GM20000 (cell line): ENCODE results near the gene CCNB1.

Source experiments
- DNase-seq: peaks from one replicate; pipeline ENCODE4 v3.0.0; 2012; ENCODE audit warnings: low spot score
- TF ChIP-seq, protein P1 (sequence below): IDR thresholded peaks from 2 replicates; pipeline ENCODE4 v1.5.1; 2012; ENCODE audit warnings: mild to moderate bottlenecking, control low read depth; ENCODE audit errors: extremely low read depth, missing control alignments

The CCNB1 gene

DNA sequence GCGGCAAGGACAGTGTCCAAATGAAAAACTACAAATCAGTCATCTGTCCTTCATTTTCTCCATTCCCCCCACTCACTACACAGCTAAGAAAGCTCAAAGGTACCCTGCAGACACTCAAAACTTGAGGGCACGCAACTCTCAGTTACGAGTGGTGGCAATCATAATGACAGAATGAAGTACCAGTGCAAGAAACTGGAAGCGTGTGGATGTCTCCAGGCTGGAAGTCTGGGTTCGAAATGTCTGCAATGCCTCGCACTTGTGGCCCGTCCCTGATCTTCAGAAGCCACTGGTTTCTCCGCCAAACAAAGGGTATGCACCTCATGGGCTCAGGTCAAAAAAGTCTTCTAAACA, 21.8 kb downstream of the CCNB1 start:
- TF ChIP-seq, protein P1, sequence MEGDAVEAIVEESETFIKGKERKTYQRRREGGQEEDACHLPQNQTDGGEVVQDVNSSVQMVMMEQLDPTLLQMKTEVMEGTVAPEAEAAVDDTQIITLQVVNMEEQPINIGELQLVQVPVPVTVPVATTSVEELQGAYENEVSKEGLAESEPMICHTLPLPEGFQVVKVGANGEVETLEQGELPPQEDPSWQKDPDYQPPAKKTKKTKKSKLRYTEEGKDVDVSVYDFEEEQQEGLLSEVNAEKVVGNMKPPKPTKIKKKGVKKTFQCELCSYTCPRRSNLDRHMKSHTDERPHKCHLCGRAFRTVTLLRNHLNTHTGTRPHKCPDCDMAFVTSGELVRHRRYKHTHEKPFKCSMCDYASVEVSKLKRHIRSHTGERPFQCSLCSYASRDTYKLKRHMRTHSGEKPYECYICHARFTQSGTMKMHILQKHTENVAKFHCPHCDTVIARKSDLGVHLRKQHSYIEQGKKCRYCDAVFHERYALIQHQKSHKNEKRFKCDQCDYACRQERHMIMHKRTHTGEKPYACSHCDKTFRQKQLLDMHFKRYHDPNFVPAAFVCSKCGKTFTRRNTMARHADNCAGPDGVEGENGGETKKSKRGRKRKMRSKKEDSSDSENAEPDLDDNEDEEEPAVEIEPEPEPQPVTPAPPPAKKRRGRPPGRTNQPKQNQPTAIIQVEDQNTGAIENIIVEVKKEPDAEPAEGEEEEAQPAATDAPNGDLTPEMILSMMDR: no peak
- DNase-seq: peak; percentile 10

DNA sequence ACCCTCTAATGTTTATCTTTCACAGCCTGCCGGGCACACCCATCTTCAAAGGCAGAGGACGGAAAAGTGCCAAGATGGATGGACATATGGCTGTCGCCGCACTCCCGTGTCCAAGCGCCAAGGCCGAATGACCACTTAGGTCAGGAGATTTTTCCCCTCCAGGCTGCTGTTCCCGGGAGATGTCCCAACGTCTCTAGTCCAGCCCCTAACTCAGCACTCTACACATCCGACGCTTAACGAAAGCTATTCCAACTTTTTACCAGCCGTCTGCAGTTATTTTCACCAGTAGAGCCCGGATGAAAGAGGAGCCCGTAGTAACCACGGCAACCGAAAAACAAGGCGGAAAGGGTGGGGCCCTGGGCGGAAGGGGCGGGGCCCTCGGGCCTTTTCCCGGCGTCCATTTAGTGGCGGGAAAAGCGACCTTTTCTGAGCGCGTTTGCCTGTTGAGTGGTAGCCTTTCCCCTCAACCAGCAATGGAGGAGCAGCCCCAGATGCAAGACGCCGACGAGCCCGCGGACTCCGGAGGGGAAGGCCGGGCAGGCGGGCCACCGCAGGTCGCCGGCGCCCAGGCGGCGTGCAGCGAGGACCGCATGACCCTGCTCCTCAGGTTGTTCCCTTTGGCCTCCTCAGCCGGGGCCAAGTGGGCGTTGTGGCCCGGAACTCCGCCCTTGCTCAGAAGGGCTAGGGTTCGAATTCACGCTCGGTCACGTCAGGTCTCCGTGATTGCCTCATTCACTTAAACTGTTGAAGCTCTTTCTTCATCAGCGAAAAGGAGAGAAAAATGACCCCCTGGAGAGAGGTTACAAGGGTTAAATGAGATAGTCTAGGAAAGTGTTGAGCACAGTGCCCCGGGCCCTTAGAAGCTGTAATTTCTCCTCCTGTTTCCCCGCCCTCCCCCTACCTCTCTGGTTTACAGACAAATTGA, 22.5 kb downstream of the CCNB1 start, which contains the start of gene CENPH:
CENPH (plus strand) TSS at position 422 of the 925 bp plus-strand sequence; CDS start at position 474, 52 bp downstream.
- DNase-seq: peak; percentile 92
- TF ChIP-seq, protein P1: no peak

DNA sequence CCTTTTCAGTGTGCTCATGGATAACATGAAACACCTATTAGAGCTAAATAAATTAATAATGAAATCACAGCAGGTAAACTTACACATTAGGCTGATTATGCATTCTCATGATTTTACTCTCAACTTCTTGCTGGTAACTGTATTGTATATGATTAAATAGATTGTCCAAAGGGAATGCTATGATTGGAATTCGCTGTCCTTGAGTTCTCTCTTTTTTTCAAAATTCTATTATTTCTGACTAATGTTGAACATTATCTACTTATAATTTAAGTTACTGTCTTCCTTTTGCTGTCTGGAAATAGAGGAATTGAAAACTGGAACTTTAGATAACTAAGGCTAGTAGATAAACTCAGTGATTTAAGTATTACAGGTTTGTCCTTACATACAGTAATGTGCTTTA, 35.5 kb downstream of the CCNB1 start:
- DNase-seq: no peak

DNA sequence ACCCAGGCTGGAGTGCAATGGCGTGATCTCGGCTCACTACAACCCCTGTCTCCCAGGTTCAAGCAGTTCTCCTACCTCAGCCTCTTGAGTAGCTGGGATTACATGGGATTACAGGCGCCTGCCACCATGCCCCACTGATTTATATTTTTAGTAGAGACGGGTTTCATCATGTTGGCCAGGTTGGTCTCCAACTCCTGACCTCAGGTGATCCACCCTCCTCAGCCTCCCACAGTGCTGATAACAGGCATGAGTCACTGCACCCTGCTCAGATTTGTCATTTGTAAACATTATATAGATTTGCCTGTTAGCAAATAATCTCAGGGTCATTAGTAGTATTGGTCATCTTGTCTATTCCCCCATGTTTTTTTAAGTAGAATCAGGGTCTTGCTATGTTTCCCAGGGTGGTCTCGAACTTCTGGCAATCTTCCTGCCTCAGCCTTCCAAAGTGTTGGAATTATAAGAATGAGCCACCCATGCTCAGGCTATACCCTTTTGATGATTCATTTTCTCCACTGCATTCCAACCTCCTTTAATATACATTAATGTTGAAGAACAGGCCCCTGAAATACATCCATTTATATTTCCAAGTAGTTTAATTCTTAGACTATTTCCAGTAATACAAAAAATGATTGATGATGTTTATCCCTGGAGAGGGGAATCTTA, 39.7 kb downstream of the CCNB1 start:
- TF ChIP-seq, protein P1: no peak
- DNase-seq: no peak

More for the DNA sequence above, 35.5 kb downstream of the CCNB1 start:
- TF ChIP-seq, protein P1: no peak

DNA sequence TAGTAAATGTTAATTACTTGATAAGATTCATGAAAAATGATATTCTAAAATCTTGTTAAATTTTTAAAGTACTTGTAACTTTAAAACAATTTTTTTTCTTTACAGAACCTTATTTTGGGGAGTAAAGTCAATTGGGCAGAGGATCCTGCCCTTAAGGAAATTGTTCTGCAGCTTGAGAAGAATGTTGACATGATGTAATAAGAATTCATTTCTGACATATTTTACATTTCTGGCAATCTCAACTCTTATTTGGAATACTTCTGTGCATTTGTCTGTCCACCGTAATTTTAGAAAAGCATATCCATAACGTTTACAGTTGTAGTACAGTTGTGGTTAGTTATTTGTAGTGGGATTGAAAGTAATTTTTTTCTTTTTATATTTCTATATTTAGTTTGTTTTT, 42.7 kb downstream of the CCNB1 start:
- TF ChIP-seq, protein P1: no peak
- no peak for DNase-seq

DNA sequence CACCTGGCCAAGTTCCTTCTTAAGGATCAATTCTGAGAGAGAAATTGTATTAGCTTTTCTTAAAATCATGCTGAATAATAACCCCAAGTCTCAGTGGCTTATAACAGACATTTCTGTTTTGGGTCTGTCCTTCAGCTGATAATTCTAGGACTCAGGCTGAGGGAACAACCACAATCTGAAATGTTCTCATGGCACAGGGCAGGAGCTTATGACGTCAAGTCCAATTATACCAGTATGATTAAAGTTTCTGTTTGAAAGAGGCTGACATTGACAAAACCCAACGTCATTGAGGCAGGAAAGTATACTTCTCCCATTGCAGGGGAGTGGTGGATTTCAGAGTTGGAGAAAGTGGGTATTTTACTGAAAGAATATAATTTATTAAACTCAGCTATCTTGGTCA, 44.2 kb downstream of the CCNB1 start:
- TF ChIP-seq, protein P1: no peak
- DNase-seq: no peak

DNA sequence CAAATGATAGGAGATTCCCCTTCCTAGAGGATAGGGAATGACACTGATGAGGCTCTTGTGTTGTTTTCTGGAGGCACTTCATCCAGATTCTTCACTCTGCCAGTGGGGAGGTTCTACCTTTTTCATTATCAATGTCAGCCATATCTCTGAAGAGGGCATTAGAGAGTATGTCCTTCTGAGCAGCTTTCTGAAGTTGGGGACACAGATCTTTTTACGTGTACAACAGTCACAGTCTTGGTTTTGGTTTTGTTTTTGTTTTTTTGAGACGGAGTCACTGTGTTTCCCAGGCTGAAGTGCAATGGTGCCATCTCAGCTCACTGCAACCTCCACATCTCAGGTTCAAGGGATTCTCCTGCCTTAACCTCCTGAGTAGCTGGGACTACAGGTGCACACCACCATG, 45.1 kb downstream of the CCNB1 start:
- TF ChIP-seq, protein P1: no peak
- no peak for DNase-seq
